NCI-H510A (cell line): Measurements from ENCODE around the gene ABCA12.

Experiments
- DNase-seq: peaks from one replicate; lab custom pipeline; 2025; lab: John Stamatoyannopoulos, UW

ABCA12 gene

GRCh38 chr2:214966420-214966819 lies 172.0 kb downstream of the ABCA12 start:
- DNase-seq = no peak

- DNase-seq = no peak
Observed at GRCh38 chr2:214960677-214961076, 177.7 kb downstream of the ABCA12 start.

GRCh38 chr2:214946949-214947348 lies 191.5 kb downstream of the ABCA12 start:
- no peak for DNase-seq

- DNase-seq = no peak
Observed at GRCh38 chr2:214934006-214934405, 204.4 kb downstream of the ABCA12 start.

GRCh38 chr2:214904634-214905033 lies 233.8 kb downstream of the ABCA12 start:
- DNase-seq = no peak

- DNase-seq = no peak
Observed at GRCh38 chr2:214904176-214904575, 234.2 kb downstream of the ABCA12 start.

GRCh38 chr2:214902286-214902685 lies 236.1 kb downstream of the ABCA12 start:
- DNase-seq = no peak

GRCh38 chr2:214899751-214900150 lies 238.7 kb downstream of the ABCA12 start:
- no peak for DNase-seq

- no peak for DNase-seq
Observed at GRCh38 chr2:214896274-214896673, 242.2 kb downstream of the ABCA12 start.

GRCh38 chr2:214895469-214895868 lies 243.0 kb downstream of the ABCA12 start:
- DNase-seq = no peak

- no peak for DNase-seq
Observed at GRCh38 chr2:214889301-214889700, 249.1 kb downstream of the ABCA12 start.

- DNase-seq = no peak
Observed at GRCh38 chr2:214881647-214882202, 256.7 kb downstream of the ABCA12 start.
